GM19438 (cell line): ENCODE results near the gene ZNF444.
"Not testable (repeated sequence)": the region's sequence is repeated elsewhere in the genome, so short reads cannot be mapped to it uniquely, and the experiment has no call there.

ENCODE experiments used
- ATAC-seq: cut with Tn5 transposase; IDR thresholded peaks from one replicate; pipeline ENCODE4 v1.9.1; 2021; ENCODE audit warnings: low read depth; ENCODE audit not compliant: unreplicated experiment

Gene ZNF444

DNA sequence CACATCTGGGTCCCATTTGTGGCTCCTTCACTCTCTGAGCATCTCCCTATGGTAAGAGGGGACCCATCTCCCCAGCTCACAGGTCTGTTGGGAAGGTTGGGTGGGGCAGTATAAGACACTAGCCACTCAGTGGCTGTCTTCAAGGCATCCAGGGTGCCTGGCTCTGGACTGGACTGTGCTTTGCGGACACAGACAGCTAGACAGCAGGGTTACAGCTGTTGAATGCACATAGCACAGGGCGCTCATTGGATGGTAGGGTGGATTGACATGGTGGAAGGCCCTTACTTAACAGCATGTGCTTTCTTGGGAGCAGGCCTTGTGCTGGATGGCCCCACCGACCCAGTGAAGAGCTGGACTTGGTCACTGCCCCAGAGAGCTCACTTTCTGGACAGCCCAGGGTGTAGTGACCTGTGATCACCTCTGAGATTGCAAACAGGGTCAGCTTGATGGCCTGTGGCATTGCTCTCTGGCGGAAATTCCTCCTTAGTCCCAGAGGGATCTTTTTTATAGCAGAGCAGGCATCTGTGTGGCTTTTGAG, 1.9 kb downstream of the ZNF444 start:
- no peak for ATAC-seq

DNA sequence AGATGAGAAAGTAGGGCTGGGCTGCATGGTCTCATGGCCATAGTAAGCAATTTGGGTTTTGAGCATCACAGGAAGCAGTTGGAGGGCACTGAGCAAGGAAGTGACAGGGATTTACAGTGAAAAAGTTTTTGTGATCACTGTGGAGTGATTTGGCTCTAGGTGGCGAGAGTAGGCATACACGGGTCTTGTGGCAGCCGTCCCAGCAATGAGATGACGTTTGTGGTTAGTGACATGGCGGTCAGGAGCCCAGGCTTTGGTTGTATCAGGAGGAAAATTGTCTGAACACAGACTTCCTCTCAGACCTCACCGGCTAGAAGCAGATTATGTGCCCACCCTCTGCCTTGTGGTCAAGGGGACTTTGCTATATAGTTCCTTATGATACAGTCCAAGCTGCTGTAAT, 3.3 kb downstream of the ZNF444 start:
- no peak for ATAC-seq

- ATAC-seq, result no peak
Observed at GRCh38 chr19:56144831-56145230, 3.7 kb downstream of the ZNF444 start.

- ATAC-seq, result no peak
Observed at GRCh38 chr19:56145698-56146097, 4.6 kb downstream of the ZNF444 start.

- no peak for ATAC-seq
Observed at GRCh38 chr19:56146904-56147303, 5.8 kb downstream of the ZNF444 start.

GRCh38 chr19:56147307-56147706, 6.2 kb downstream of the ZNF444 start:
- ATAC-seq, result no peak

DNA sequence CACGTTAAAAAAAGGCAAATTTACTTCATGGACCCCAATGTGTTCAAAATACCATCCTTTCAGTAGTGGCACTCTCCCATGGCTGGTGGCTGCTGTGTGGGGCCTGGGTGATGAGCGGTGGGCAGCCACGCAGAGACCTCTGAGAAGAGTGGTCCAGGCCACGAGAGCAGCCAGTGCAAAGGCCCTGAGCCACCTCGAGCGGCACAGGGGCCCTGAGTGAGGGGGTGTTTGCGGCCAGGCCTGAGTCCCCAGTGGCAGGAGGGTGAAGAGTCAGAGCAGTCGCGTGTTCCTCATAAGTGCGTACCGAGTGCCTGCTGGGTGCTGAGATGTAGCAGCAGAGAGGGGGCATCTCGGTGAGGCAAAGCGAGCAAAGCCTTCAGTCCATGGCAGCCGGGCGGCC, 7.0 kb downstream of the ZNF444 start:
- ATAC-seq, result no peak

- ATAC-seq, result not testable (repeated sequence)
Observed at GRCh38 chr19:56148955-56149655, 8.0 kb downstream of the ZNF444 start.

DNA sequence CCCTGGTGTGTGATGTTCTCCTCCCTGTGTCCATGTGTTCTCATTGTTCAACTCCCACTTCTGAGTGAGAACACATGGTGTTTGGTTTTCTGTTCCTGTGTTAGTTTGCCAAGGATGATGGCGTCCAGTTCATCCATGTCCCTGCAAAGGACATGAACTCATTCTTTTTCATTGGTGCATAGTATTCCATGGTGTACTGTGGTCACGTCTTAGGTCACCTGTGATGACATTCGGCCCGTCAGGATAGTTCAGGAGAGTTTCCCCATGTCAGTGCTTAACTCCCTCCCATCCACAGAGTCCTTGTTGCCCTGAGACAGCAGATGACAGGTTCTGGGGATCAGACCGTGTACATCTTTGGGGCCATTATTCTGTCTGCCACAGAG, 8.6 kb downstream of the ZNF444 start:
- ATAC-seq, result no peak

DNA sequence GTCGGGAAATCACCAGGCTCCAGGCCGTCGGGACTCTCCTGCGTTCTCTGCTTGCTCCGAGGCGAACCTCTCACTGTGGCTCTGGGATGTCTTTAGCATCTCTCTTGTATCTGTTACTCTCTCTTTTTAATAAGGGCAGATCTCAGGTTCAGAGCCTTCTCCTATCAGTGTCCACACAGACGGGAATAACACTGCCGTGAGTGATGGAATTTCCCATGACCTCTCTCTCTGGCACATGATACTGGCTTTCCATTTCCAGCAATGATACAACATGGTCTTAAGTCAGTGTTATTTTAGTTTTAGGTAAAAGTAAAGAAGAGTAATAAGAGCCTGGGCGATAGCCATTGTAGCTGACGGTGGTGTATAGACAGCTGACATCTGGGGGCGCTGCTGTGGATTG, 9.3 kb downstream of the ZNF444 start:
- no peak for ATAC-seq

DNA sequence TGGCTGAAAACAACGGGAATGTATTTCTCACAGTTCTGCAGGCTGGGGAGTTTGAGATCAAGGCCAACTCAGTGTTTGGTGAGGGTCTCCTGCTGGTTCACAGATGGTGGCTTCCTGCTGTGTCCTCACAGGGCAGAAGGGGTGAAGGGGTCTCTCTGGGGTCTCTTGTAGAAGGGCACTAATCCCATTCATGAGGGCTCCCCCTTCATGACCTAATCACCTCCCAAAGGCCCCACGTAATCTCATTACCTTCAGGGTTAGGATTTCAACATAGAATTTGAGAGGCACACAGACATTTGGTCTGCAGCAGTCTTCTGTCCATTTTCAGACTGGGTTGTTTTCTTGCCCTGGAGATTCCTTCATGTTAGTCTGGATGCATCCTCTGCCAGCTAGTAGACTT, 11.6 kb downstream of the ZNF444 start:
- no peak for ATAC-seq

DNA sequence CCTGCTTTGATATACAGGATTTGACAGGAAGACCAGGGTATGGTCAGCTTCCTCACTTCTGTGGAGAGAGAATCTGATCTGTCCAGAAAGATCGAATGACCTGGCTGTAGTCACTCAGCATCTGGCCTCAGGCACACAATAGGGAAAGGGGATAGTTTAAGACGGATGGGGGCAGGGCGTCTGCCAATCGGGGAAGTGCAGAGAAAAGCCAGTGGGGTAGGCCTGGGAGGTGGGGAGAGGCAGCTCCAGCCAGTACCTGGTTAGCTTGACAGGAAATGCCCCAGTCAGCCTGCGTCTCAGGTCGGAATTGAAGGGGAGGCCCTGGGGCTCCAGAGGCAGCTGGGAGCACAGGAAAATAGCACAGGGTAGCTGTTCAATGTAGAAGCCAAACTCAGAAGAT, 12.4 kb downstream of the ZNF444 start:
- ATAC-seq, result no peak

DNA sequence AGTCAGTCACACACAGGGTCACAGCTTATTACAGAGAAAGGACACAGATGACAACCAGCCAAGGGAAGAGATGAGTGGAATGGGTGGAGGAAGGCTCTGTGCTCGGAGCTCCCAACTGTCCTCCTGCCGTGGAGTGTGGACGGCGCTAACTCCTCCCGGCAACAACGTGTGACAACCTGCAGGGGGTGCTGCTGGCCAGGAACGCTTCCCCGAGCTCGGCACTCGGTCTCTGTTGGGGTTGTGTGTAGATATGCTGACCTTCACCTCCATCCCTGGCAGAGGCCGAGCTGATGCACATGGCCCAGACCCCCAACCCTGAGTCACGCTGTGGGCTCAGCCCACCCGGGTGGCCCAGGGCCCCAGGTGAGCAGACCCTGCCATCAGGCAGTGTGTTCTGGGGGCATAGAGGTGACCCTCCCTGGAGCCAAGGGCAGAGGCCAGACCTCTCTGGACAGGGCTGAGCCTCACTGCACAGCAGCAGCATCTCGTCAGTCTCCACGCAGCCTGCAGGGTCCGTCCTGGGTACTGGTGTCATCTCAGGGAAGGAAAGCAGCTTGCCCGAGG, 14.1 kb downstream of the ZNF444 start:
- no peak for ATAC-seq

DNA sequence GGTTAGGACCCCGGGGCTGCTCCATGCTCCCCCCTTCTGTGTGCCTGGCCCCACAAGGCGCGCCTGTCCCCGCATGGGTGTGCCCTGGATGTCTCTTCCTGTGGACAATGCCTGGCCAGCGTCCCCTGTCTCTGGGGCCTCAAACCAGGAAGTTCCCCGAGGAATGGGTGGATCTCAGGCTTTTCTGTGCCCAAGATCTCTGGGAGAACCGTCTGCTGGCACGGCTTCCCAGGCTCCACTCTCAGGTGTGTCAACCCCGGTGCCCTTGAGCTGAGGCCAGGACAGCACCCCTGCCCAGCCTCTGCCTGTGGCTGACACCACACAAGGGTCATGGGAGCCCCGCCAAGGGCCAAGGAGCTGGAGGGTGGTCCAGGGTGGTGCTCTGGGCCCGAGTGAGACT, 15.7 kb downstream of the ZNF444 start:
- no peak for ATAC-seq

DNA sequence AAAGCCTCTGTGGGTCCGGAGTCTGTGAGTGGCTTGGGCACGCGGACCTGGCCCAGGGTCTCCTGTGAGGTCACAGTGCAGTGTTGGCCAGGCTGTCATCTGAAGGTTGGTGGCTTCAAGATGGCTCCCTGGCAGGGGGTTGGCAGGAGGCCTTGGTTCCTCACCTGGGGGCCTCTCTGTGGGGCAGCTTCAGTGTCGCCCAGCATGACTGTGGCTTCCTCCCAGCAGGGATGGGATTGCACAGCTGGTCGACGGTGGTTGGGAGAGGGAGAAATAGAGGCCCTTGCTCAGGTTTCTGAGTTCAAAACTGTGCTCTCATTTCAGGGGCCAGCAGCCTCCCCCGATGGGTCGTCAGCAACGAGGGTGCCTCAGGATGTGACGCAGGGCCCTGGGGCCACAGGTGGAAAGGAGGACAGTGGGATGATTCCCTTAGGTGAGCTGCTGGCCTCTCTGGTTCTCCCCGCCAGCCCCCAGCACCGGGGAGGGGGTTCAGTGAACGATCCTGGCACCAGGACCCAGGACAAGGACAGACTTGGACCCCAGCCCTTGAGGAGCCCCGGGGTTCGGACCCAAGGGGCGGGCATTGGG, 17.2 kb downstream of the ZNF444 start:
- no peak for ATAC-seq

DNA sequence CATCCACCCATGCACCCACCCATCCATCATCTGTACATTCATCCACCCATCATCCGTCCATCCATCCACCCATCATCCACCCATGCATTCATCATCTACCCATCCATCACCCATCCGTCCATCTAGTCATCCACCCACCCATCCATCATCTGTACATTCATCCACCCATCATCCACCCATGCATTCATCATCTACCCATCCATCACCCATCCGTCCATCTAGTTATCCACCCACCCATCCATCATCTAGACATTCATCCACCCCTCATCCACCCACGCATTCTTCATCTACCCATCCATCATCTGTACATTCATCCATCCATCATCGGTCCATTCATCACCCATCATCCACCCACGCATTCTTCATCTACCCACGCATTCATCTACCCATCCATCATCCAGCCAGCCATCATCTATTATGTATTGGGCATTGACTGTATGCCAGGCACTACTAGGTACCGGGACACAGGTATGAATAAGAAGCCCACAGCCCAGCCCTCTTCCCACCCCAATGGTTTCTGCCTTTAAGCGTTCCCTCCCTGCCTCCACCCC, 18.0 kb downstream of the ZNF444 start:
- no peak for ATAC-seq

DNA sequence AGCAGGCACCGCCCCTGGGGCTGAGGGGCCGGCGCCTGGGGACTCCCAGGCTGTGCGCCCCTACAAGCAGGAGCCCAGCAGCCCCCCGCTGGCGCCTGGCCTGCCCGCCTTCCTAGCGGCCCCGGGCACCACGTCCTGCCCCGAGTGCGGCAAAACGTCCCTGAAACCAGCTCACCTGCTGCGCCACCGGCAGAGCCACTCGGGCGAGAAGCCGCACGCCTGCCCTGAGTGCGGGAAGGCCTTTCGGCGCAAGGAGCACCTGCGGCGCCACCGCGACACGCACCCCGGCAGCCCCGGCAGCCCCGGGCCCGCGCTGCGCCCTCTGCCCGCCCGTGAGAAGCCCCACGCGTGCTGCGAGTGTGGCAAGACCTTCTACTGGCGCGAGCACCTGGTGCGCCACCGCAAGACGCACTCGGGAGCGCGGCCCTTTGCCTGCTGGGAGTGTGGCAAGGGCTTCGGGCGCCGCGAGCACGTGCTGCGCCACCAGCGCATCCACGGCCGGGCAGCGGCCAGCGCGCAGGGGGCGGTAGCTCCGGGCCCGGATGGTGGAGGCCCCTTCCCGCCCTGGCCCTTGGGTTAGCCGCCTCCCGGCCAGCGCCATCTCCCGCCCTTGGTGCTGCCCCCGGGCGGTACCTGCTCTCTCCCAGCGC, 18.7 kb downstream of the ZNF444 start:
- ATAC-seq, result no peak

GRCh38 chr19:56161534-56161933, 20.4 kb downstream of the ZNF444 start:
- ATAC-seq, result no peak

DNA sequence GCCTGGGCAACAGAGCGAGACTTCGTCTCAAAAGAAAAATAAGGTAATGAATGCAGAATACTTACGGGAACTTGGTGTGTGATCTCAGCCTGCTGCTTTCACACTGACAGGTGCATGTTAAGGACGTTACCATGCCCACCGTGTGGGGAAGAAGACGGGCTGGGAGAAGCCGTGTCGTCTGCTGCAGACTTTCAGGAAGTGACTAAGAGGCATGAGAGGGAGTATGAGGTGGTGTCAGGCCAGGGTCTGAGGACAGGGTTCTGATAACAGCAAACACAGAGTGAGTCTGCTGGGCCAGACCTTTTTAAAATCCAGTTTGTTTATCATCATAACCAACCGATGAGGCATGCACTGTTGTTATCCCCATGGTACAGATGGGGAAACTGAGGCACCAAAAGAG, 21.2 kb downstream of the ZNF444 start:
- no peak for ATAC-seq

DNA sequence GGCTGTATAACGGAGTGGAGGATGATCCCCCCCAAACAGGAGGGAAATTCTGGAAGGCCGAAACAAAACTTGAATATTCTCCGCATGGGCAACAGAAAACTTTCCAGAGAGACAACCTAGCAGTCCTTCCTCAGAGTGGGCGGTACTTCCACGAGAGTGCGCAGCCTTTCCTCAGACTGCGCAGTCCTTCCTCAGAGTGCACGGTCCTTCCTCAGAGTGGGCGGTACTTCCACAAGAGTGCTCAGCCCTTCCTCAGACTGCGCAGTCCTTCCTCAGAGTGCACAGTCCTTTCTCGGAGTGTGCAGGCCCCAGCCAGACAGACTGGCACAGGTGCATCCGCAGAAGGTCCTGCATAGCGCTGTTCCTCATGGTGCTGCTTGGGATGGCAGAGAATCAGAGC, 22.0 kb downstream of the ZNF444 start:
- ATAC-seq, result no peak

- no peak for ATAC-seq
Observed at GRCh38 chr19:56167064-56167578, 26.0 kb downstream of the ZNF444 start.
